Suppressor macrophage (primary cell): ENCODE results near the gene DMRT1.

ENCODE experiments used
- DNase-seq, 4 experiments: peaks; one replicate each; pipeline ENCODE4 v3.0.0-alpha.2; 2020 to 2022
- total RNA-seq, 17 experiments: gene quantifications; one replicate each; lab custom pipeline; 2026; ENCODE audit warnings: mixed read lengths in 6 of 17, inconsistent platforms in 3 of 17; lab: John Stamatoyannopoulos, UW

DMRT1 gene
- 0 to 1.7 (median 0) reads per million in 17 experiments for total RNA-seq

DNA sequence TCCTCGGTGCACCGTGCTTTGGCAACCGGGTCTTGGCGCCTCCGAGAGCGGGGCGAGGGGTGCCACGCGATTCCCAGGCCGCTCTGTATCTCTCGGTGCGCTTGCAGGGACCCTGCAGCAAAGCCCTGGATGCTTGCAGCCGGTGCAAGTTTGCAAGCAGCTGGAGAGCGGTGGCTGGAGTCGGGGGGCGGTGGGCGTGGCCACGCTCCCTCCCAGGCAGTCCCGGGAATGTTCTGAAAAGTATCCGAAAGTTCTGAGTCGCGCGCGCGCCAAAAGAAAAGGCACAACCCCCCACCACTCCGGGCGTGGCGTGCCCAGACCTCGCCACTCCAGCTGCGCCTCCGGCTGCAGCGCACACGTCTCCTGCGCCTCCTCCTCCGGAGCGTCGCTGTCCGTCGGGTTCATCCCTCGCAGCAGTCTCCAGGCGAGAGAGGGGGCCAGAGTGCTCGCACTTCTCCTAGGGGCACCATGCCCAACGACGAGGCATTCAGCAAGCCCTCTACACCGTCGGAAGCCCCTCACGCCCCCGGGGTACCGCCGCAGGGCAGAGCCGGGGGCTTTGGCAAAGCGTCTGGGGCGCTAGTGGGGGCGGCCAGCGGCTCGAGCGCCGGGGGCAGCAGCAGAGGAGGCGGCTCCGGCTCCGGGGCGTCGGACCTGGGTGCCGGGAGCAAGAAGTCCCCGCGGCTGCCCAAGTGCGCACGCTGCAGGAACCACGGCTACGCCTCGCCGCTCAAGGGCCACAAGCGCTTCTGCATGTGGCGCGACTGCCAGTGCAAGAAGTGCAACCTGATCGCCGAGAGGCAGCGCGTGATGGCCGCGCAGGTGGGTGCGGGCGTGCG is at the start of gene DMRT1:
TSS of gene DMRT1 (plus strand) at position 327 of the 839 bp plus-strand sequence. CDS start at position 469, 142 bp downstream.
- DNase-seq = no peak

GRCh38 chr9:792331-793260 is 48.9 kb upstream of the DMRT1 start:
- peak in 2 of 4 experiments; percentile 4 to 5 for DNase-seq

DNA sequence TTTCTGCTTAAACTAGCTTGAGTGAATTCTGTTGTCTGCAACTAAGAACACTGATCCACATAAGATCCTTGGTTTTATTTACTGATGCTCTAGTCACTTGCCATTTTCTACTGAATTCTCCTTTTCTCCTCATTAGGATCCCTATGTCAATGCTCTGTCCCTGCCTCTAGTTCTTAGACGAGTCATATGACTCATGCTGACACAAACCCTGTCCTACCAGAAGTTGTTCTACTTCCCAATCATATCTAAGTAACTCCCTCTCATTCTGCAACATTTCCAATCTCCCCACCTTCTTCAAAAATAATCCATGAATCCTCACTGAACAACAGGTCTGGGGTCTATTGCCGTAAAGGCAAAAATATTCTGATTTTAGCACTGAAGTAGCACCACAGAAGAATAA is 47.1 kb upstream of the DMRT1 start:
- DNase-seq = peak in 2 of 4 experiments; percentile 19 to 30

- DNase-seq = no peak
Measured at GRCh38 chr9:795869-796268, 45.6 kb upstream of the DMRT1 start.

- no peak for DNase-seq
Measured at GRCh38 chr9:800591-801150, 40.8 kb upstream of the DMRT1 start.

GRCh38 chr9:801399-802071 is 40.0 kb upstream of the DMRT1 start:
- no peak for DNase-seq

- DNase-seq = no peak
Measured at GRCh38 chr9:804026-804425, 37.5 kb upstream of the DMRT1 start.

DNA sequence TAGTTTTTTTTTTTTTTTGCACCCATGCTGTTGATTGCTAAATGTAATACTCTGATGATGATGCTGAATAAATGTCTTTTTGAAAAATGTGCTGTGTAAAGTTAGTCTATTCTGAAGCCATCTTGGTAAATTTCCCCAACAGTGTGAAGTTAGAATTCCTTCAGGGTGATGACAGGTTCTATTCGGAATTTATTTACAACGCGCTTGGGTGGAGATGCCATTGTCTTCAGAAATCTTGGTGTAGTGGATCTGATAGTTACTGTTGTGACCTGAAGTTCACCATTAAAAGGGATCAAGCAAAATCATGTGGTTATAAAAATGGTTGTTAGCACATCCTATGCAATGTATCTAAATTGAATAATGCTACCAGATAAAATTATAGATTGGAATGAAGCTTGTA is 36.3 kb upstream of the DMRT1 start:
- DNase-seq = no peak

- peak; percentile 38 to 67 (median 48) for DNase-seq
Measured at GRCh38 chr9:806285-807156, 35.0 kb upstream of the DMRT1 start.

DNA sequence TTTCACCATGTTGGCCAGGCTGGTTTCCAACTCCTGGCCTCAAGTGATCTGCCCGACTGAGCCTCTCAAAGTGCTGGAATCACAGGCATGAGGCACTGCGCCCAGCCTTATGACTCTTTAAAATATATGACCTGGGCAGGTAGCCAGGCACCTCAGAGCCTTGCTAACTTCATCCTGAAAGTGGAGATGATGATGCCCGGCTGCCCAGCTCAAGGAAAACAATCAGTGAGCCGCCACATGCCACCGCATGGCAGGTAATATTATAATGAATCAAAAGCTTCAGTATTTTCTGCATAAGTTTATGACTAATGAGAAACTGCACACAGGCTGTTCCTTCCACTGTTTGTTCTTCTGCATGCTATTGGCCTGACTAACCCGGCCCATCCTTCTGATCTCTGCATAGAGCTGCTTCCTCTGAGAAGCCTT is 30.4 kb upstream of the DMRT1 start:
- DNase-seq = no peak

DNA sequence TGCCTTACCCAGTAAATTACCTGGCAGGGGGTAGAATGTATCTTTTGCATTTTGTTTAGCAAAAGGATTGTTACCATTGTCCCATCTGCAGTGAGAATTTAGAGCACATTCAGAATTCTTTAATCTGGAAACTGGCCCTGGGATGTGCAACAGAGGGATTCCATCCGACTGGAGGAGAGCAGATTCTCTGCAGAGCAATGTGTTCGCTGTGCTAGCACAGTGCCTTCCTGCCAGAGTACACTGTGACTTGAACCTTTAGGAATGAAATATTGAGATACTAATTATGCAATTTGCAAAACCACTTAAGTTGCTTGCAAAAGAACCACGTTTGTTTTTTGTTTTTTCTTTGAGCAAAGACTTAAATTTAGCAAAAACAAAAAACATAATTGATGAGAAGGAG is 22.5 kb upstream of the DMRT1 start:
- no peak for DNase-seq

- DNase-seq = no peak
Measured at GRCh38 chr9:826500-827280, 14.8 kb upstream of the DMRT1 start.

DNA sequence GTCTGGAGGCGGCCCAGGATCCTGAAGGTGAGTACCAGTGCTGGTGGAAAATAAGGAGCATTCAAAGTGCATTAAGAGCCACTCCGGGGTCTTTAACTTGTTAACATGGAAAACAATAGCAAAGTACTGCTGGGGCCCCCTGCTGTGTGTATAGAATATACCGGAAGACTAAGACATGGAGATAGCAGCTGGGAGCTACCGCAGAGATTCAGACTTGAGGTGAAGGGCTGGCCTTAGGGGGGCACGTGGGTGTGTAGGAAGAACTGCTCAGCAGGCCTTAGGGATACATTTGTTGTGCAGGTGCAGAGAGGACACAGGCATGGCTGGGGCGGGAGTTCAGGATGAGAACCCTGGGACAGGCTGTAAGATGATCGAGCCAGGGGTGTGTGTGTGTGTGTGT is 1.2 kb upstream of the DMRT1 start:
- DNase-seq = no peak

DNA sequence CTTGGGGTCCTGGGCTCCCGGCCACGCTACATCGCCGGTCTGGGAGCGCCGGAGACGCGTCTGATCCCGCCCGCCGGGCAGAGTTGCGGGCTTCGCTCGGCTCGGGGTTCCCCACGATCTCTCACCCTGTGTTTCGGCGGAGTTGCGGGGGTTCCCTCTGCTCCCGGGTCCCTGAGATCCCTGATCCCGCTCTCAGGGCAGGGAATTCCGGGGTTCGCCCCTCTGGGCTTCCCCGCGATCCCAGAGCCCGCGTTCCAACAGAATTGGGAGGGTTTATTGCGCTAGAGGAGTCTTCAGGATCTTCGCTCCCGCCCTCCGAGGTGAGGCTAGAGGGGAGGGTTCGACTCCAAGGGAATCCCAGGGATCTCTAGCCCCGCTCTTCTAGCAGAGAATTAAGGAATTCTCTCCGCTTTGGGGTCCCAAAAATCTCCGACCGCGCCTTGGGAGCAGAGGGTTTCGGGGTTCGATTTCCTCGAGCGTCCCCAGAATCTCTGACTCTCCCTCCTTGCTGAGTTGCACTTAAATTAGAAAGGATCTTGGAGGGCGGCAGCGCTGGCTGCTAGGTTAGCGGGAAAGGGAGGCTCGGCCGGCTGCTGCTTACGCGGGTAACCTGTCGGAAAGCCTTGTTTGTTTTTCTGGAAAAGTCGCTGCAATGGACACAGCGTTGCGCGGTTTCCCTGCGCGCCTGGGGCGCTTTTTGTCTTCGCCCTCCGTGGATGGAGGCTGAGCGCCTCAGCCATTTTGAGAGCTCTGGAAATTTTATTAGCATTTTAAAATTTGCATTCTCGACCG is 1.3 kb downstream of the DMRT1 start:
- no peak for DNase-seq

GRCh38 chr9:843427-843785 is 1.9 kb downstream of the DMRT1 start:
- DNase-seq = no peak

DNA sequence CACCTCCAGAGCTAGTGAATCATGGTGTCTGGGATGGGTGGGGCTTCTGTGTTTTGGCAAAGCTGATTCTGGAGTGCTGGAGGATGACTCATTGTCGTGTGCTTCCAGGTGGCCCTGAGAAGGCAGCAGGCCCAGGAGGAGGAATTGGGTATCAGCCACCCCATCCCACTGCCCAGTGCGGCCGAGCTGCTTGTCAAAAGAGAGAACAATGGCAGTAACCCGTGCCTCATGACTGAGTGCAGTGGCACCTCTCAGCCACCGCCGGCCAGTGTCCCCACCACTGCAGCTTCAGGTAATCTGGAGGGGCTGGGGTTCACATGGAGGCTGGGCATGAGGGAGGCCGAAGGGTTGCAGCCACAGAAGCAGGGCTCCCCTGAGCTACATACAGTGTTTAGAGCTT is 5.4 kb downstream of the DMRT1 start:
- DNase-seq = no peak

DNA sequence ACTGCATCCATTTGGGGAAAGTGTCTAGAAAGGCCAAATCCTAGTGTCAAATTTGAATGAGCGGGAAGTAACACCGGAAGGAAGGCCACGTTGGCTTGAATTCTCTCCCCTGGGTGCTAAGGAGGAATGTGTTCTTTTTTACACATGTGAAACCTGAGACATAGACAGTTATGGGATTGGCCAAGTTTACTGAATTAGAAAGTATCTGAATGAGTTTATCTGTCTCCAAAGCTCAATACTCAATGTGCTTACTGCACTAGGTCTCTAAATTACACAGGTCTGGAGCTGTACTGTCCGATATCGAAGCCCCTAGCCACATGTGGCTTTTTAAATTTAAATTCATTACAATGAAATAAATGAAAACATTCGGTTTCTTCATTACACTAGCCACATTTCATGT is 6.0 kb downstream of the DMRT1 start:
- DNase-seq = no peak

GRCh38 chr9:849431-849830 is 7.9 kb downstream of the DMRT1 start:
- no peak for DNase-seq

DNA sequence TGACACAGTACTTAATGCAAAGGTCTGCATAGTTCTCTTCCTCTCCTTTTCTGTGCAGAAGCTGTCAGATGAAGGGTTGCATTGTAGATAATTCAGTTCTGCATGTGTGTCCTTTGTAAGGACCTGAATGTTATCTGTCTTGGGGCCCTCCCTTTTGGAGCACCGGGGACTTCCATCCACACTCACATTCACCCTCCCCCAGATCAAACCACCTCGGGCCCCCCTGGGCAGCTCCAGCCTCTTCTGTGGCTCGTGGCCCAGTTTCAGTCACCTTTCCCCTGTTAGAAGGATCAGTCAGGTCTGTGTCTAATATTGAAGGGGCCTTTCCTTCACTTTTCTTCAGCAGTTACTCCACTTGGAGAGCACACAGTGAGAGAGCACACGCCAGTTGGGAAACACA is 11.0 kb downstream of the DMRT1 start:
- DNase-seq = no peak

- DNase-seq = no peak
Measured at GRCh38 chr9:859251-859650, 17.8 kb downstream of the DMRT1 start.
